Activated CD4-positive, alpha-beta T cell treated with anti-CD3 and anti-CD28 coated beads for 1 hour (primary cell): ENCODE data around the gene TMC2.
"Not testable (repeated sequence)": the region's sequence is repeated elsewhere in the genome, so short reads cannot be mapped to it uniquely, and the experiment has no call there.

Experiments used
- DNase-seq: peaks from one replicate; pipeline ENCODE4 v3.0.0-alpha.2; 2020

The TMC2 gene

DNA sequence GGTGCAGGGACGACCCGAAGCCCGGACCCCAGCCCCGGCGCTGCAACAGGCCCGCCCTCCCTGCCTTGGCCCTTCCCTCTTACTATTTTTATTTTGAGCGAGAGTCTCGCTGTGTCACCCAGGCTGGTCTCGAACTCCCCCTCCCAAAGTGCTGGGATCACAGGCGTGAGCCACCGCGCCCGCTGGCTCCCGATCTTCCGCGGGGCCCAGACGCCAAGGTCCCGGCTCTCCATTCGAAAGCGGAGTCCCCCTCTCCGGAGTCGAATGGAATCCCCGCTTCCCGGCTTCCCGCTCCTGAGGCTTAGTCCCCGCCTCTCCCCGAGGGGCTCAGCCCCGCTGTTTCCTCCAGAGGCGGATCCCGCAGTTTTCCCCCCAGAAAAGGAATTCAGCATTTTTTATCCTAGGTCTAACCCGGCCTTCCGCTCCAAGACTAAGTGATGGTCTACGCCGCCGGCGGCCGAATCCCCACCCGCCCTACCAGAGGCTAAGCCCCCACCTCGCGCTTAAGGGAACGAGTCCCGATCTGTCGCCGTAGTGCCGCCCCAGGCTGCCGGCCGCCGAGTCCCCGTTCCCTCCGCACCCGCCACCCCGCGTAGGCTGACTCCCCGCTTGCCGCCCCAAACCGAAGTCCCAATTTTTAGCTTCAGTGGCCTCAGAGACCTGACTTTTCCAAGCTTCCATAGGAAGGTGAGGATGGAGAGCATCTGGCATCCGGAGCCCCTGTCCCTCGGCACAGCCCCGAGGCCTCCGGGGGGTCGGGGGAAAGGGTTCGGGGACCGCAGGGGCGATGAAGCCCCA, 11.5 kb upstream of the TMC2 start:
- peak; percentile 18 for DNase-seq

DNA sequence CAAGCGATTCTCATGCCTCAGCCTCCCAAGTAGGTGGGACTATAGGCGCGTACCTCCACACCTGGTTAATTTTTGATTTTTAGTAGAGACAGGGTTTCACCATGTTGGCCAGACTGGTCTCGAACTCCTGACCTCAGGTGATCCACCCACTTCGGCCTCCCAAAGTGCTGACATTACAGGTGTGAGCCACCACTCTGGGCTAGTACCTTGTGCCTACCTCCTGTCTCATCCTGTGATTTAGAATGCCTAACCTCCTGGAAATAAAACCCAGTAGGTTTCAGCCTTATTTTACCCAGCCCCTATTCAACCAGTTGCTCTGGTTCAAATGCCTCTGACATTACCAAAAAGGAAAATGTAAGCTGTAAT, 10.2 kb upstream of the TMC2 start:
- DNase-seq: not testable (repeated sequence)

DNA sequence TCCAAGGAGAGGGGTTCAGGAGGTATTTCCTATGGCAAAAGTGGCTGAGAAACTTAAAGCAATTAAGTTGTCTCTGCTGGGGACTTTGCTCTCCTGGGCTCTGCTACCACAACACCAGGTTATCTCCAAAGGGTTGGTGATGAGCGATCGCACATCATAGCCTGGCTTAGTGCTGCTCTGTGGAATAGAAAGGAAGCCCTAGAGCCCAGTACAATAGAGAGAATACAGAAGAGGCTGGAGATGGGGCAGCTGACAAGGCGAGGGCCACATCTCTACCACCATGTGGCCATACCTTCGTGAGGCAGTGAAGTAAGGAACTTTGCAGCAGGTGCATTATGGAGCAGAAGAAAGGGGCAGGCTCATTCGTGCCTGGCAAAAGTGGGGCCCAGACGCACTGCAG, 8.6 kb upstream of the TMC2 start:
- no peak for DNase-seq

DNA sequence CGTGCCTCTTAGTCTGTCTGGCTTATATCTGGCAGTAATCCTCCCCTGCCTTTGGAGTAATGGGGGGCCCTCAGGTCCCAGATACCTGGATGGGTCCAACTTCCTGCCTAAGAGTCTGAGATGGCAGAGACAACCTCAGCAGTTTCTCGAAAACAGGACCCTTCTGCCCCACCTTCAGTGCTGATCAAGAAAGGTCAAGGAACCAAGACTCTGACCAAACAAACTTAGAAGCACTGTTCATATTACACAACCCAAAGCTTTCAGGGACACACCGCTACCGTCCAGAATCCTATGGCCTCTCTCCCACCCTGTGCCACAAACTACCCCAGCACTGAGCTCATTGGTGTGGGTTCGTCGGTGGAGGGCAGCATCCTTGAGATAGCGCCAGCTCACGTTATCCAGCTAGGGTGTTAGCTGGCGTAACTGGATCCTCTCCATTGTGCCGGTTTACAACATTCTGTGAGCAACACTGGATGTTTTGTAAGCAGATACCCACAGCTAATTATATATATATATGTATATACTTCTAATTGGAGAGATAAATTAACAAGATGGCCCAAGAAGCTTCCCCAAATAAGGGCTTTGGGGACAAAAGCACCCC, 7.6 kb upstream of the TMC2 start:
- DNase-seq: no peak

DNA sequence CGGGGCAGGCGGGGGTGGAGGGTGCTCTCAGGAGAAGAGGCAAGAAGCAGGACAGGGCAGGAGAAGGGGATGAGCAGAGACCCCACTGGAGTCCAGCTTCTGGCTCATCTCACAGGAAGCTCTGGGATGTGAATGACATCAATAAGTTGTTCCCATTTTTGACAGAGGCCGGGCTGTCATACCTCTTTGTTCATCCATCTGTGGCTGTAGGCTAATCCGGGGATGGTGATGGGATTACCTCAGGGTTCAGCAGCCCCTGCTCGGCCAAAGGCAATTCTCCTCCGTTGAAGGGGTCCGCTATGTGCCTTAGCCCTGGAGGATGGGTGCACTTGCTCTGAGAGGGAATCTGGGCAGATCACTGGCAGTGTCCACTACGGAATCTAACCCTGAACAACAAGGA, 3.3 kb upstream of the TMC2 start:
- DNase-seq: no peak

DNA sequence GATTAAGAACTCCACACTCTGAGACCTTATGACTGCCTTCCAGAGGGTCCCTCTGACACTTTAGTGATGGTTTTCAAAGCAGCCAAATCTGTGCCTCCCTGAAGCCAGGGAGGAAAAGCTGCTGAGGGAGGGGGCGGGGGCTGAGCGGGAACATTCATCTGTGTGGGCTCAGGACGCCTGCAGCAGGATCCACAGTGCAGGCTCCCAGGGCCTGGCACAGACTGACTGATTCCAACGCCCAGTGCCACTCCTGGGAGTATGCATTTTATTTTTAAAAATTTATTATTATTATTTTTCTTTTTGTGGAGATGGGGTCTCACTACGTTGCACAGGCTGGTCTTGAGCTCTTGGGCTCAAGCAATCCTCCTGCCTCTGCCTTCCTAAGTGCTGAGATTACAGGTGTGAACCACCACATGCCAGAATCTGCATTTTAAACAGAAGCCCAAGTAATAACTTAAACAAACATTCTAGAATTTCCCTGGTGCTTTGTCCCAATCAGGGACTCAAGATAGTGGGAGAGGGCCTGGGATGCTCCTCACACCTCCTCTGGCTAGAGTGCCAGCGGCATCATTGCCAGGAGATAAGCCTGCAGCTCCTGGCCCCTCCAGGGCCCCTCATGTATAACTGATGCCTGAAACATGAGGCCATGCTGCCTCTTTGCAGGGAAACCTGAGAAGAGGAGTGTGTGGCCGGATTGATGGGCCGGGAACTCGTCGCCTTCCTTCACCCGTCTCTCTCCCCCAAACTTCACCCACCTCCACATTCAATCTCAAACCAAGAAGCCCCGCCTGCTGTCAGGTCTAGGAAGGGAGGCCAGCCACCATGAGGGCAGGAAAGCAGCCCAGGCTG, 438 bp upstream of the TMC2 start:
- DNase-seq: no peak

DNA sequence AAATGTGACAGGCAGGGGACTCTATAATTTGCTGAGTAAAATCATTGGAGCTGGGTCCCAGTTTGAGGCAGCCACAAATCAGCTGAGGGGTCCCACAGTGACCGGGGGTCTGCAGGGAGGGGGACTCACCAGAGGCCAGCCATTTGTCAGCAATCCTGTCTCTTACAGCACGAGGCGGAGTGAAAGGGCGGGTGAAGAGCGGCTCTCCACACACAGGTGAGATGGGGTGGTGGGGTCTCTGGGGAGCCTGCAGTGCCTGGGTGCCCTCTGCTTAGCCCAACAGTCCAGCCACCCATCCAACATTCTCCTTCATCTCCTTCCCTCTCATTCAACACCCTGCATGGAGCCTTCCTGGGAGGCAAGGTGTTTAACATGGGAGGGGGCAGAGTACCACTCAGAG, 728 bp downstream of the TMC2 start:
- DNase-seq: no peak

DNA sequence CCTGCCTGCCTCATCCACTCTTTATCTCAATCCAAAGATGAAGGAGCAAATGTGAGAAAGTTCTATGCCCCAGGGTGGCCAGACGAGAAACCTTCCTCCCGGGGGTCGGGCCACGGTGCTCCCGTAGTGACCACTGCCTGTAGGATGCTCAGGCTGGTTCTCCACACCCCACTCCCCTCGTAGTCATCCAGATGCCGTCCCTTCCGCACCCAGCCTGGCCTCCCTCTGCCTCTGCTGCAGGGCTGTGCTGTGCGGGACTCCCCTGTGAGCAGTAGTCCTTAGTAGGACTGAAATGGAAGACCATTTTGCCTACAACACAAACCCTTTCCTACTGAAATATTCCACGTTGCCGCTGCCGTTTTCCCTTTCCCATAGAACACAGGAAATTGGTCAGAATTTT, 2.0 kb downstream of the TMC2 start:
- no peak for DNase-seq

DNA sequence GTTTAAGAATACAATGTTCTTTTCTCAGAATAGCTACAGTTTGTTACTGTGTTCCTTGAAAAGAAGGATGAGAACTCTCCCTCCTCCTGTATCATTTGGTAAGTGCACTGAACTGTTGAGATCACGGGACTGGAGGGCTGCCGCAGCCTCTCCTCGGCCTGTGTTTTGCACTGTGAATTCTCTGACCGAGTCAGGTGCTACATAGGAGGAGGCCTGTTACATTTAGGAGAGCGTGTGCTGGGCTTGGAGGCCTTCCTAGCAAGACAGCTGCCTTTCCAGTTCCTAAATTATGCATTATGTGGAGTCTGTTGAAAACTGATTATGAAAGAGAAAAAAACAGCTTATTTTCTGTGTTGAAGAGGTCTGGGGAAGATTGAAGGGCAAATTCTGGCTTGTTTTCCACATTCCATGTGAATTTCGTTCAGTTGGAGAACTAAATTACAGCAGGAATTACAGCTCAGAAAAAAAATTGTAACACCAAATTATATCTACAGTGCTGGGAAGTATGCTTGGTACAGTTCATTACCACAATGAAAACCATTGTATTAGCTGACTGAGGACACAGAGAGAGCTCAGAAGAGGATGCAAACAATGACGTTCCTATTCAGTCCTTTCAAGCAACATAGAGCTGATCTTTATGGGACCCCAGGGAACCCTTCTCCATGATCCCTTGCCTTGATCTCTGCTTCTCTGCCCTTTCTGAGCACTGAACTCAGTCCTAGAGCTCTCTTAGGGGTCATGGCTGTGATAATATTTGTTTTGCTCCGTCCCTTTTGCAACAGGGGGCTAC, 2.8 kb downstream of the TMC2 start:
- no peak for DNase-seq

DNA sequence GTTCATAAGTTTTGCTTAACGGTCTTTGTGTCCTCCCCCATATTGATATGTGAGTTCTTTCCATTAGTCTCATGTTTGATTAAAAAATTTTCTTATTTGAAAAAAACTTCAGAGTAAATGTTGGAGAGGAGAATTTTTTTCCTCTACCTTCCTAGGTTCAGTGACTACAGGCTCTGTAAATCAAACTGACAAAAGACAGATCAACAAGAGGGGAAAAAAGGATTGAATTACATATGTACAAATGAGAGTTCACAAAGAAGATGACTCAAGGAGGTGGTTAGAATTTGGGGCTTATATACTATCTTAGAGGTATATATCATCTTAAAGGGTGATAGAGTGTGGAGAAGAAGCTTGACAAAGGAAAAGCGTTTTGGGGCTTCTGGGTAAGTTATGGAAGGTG, 5.6 kb downstream of the TMC2 start:
- no peak for DNase-seq

DNA sequence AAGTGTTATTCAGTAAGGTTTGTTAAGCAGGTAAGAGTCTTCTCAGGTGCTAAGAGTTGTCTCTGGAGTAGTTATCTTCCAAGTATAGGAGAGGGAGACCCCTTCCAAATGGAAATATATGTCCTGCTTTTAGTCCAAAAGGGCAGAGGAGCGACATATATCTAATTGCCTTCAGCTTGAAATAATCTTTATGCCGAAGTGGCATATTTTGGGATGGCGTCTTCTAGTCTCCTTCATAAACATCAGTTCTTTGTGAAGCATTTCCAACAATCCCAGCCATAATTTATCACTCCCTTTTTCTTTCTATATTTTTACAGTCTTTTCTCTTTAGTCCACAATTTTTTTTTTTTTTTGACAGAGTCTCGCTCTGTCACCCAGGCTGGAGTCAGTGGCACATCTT, 6.0 kb downstream of the TMC2 start:
- DNase-seq: no peak

DNA sequence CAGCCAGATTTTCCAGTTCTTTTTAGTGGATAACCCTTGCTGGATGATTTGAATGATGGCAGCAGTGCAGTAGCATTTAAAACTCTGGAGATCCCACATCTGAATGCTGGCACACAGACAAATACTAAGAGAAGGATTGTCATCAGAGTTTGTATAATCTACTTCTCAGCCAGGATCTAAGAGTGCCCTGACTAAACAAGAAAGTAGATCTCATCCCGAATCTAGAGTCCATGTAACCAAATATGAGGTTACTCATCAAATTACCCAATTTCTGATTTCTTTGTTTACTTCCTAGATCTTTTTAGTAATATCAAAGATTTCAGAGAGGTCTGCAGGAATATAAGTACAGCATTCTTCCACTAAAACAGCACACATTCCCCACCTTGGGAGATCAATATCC, 7.8 kb downstream of the TMC2 start:
- DNase-seq: no peak

DNA sequence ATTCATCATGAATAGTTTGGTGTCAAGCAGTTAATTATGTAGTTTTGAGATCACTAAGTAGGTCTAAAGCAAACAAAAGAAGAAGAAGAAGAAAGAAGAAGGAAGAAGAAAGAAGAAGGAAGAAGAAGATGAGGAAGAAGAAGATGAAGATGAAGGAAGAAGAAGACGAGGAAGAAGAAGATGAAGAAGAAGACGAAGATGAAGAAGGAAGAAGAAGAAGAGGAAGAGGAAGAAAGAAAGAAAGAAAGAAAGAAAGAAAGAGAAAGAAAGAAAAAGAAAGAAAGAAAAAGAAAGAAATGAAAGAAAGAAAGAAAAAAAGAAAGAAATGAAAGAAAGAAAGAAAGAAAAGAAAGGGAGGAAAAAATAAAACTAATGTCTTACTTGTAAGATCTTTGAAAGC, 9.2 kb downstream of the TMC2 start:
- DNase-seq: no peak

DNA sequence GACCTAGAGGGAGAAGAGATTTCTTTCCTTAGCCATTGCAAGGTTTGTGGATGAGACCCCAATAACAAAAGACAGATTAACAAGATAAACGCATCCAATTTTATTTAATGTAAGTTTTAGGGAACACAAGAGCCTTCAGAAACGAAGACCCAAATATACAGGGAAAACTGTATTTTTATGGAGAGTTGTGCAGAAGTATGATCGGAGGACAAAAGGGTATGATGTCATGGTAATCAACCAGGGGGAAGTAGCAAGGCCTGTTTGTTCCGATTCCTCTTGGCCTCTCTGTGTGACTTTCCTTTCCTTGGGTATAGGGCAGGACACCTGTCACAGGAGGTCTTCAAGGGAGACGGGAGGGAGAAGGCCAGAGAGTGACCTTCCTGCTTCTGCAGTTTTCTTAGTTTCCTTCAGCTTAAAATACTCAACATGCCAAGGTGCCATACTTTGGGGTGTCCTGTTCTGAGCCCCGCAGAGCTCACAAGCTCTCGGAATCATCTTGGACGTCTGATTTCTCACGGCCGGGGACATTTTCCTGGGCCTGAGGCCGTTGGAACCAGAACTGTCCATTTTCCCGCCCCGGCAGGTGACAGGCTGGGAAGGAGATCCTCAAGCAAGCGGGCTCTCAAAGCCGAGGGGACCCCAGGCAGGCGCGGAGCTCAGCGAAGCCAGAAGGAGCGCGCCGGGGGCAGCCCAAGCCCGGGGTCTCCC, 21.7 kb downstream of the TMC2 start:
- DNase-seq: no peak

DNA sequence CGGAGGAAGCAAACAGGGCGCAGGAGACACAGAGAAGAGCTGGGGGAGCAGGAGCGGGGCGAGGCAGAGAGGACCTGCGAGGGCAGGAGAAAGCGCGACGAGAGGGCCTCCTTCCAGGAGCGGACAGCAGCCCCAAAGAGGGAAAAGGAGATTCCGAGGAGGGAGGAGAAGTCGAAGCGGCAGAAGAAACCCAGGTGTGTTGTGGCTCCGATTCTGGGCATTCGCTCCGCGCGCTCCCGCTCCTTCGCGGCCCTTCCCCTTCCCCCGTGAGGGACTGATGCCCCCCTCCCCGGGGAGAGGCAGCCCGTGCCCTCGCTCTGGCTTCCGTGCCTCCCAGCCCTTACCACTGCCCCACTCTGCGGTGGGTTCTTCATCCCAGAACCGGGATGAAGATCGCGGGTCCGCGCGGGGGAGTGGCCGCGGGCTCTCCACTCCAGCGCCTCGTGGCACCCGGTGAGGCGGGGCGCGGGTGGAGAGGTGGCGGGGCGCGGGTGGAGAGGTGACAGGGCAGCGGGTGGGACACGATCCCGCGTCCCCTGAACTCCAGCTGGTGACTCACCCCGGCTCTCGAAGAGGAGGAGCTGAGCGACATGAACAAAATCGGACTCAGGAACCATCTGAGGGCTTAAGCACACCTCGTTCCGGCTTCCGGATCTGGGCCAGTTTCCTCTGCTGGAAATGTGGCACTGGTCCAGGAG, 22.4 kb downstream of the TMC2 start:
- DNase-seq: no peak

DNA sequence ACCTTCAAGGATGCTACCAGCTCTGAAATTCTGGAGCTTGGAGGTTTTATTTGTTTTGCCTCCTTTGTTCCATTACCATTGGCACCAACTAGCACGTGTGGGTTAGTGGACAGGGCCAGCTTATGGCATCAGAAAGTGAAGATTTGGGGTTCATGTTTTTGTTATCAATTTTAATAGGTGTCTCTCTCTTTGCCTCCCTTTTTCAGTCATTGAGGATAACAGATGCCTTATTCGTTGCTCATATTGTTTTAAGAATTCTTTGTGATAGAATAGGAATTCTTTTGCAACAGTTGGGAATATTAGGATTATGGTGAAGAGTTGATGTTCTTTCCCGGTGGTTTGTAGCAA, 22.9 kb downstream of the TMC2 start:
- no peak for DNase-seq

DNA sequence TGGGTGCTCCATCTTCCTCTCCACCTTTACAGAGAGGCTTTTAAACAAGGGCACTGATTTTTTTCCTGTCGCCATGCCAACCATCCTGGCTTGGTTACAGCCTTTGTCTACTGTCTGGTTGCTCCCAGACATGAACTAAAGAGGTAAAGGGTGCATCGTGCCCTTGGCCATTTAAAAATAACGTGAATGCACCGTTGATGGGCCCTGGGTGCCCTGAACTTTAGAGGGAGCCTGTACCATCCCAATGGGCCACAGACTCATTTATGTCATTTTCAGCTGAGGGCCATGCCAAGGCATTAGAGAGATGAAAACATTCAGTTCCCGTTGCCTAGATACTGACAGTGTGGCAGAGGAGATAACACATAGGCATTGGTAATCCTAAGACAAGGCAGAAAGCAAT, 23.3 kb downstream of the TMC2 start:
- DNase-seq: no peak

DNA sequence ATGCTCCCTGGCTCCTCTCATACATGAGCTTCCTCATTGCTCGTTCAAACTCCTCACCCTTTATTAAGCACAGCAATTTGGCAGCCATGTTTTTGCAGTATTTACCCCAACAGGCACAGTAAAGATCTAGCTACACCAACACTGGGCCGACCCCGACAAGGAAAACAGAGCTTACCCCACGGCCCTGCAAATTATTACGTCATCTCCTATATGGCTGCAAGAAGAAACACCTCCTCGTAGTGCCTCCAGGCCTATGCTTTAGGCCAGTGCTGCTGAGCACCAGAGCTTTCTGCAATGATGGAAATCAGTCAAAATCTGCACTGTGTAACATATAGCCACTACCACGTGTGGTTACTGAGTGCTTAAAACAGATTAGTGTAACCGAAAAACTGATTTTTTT, 26.7 kb downstream of the TMC2 start:
- DNase-seq: no peak

DNA sequence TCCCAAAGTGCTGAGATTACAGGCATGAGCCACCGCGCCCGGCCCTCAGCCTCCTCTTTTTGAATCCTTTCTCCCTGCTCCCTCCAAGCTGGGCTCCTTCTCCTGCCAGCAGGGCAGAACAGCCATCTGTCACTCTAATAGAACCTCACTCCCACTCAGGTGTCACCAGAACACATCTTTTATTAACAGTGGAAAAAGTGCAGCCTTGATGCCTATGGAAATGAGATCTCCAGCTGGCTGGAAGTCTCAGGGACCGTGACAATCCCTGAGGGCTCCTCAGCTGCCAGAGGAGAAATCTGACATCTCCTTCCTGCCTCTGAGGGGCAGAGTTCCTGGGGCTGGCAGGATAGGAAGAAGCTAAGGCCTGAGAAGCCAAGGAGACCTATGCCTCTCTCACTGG, 28.0 kb downstream of the TMC2 start:
- no peak for DNase-seq

DNA sequence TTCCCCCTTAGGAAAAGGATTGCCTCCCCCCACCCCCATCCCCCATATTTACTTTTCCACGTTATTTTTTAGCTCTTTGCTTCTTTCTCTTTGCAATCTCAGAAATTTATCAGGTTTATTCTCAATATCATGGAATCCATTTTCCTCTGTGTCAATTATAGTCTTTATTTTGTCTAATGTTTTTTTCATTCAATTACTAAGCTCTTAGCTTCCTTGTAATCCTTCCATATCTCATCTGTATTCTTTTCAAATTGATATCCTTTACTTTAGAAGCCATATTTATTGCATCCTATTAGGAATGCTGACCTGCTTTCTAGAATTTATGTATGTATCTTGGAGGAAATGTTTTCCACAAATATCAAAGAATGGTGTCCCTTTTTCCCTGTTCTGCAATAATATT, 39.3 kb downstream of the TMC2 start:
- no peak for DNase-seq

DNA sequence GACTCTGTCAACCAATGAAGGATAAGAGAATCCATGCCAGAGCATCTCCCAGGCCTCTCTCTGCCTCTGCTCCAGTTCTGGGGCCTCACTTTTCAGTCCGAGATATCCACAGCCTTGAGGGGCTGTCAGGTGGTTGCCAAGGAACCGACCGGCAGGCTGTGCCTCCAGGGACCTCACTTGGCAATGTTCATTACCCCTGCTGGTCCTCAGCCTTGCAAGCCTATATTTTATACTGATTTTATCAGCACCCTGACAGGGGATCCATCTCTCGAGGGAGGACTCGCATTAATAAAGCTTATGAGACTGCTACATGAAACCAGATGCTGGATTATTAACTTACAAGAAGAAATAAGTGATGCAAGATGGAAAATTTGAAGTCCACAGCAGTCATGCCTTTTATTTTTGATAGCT, 39.9 kb downstream of the TMC2 start:
- no peak for DNase-seq
